ENCODE data around the gene TMCC1. TPM values are rescaled to one million over a fixed set of nuclear protein-coding genes. Genes with fewer than 3 reads are reported as not detected.

TMCC1 gene
- polyA plus RNA-seq, 1 experiment, result 14.4 TPM

- no peak for TF ChIP-seq CTCF (IDR thresholded peaks at IDR 0.05; ENCODE audit: insufficient read depth, low read depth, low read length)
- no peaks in the 10 kb centered on the region for H3K27me3 ChIP-seq (ENCODE audit: control insufficient read depth, insufficient read depth, low read length)
- DNase-seq (ENCODE audit: low read depth), result no peak
- H3K36me3 ChIP-seq (ENCODE audit: control insufficient read depth, insufficient read depth, low read length), result no peaks in the 10 kb centered on the region
- POLR2A ChIA-PET, result no interaction called here
- H3K4me3 ChIP-seq (ENCODE audit: low read depth, low read length), result no peak overlapping the region
- CTCF ChIA-PET, result interaction anchor here (0.9 to 1.7 kb wide), 2 partner anchors 14 to 165 kb away, joined by 3 to 8 read pairs; no protein-coding TSS in a partner anchor
Measured at GRCh38 chr3:129663930-129664646, 229.4 kb downstream of the TMCC1 start.

- TF ChIP-seq CTCF (IDR thresholded peaks at IDR 0.05; ENCODE audit: insufficient read depth, low read depth, low read length), result no peak
- H3K4me3 ChIP-seq (ENCODE audit: low read depth, low read length), result no peak overlapping the region
- H3K36me3 ChIP-seq (ENCODE audit: control insufficient read depth, insufficient read depth, low read length), result no peaks in the 10 kb centered on the region
- H3K27me3 ChIP-seq (ENCODE audit: control insufficient read depth, insufficient read depth, low read length), result no peaks in the 10 kb centered on the region
- DNase-seq (ENCODE audit: low read depth), result no peak
- ChIA-PET POLR2A (no interaction called here), CTCF (no interaction called here)
Measured at GRCh38 chr3:129663045-129663446, 230.5 kb downstream of the TMCC1 start.

DNA sequence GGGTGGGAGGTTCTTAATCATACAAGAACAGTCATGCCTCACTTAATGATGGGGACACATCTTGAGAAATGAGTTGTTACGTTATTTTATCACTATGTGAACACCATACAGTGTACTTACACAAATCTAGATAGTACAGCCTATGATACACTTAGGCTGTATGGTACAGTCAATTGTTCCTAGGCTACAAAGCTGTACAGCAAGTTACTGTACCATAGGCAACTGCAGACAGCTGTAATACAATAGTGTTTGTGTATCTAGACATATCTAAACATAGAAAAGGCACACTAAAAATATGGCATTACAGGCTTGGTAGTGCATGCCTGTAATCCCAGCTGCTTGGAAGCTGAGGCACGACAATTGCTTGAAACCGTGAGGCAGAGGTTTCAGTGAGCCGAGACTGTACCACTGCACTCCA, 231.3 kb downstream of the TMCC1 start:
- ChIA-PET POLR2A (no interaction called here), CTCF (no interaction called here)
- H3K27me3 ChIP-seq (ENCODE audit: control insufficient read depth, insufficient read depth, low read length), result no peaks in the 10 kb centered on the region
- no peak for TF ChIP-seq CTCF (IDR thresholded peaks at IDR 0.05; ENCODE audit: insufficient read depth, low read depth, low read length)
- H3K36me3 ChIP-seq (ENCODE audit: control insufficient read depth, insufficient read depth, low read length), result no peaks in the 10 kb centered on the region
- no peak overlapping the region for H3K4me3 ChIP-seq (ENCODE audit: low read depth, low read length)
- DNase-seq (ENCODE audit: low read depth), result no peak

GRCh38 chr3:129661766-129662165, 231.7 kb downstream of the TMCC1 start:
- ChIA-PET CTCF (no interaction called here), POLR2A (no interaction called here)
- Histone ChIP-seq H3K27me3 (ENCODE audit: control insufficient read depth, insufficient read depth, low read length) (no peaks in the 10 kb centered on the region), H3K36me3 (ENCODE audit: control insufficient read depth, insufficient read depth, low read length) (no peaks in the 10 kb centered on the region), H3K4me3 (ENCODE audit: low read depth, low read length) (no peak overlapping the region)
- TF ChIP-seq CTCF (IDR thresholded peaks at IDR 0.05; ENCODE audit: insufficient read depth, low read depth, low read length), result no peak
- no peak for DNase-seq (ENCODE audit: low read depth)

- TF ChIP-seq CTCF (IDR thresholded peaks at IDR 0.05; ENCODE audit: insufficient read depth, low read depth, low read length), result no peak
- H3K4me3 ChIP-seq (ENCODE audit: low read depth, low read length), result no peak overlapping the region
- no peaks in the 10 kb centered on the region for H3K36me3 ChIP-seq (ENCODE audit: control insufficient read depth, insufficient read depth, low read length)
- ChIA-PET POLR2A (no interaction called here), CTCF (interaction anchor here (0.8 kb wide), 1 partner anchor 156 kb away, joined by 3 read pairs; no protein-coding TSS in a partner anchor)
- DNase-seq (ENCODE audit: low read depth), result no peak
- no peaks in the 10 kb centered on the region for H3K27me3 ChIP-seq (ENCODE audit: control insufficient read depth, insufficient read depth, low read length)
Measured at GRCh38 chr3:129658110-129658843, 235.2 kb downstream of the TMCC1 start.
